Measurements from ENCODE around the gene MAPK11.
A peak's percentile ranks its signal among the peaks of the same experiment; 100 is the strongest.

The MAPK11 gene

DNA sequence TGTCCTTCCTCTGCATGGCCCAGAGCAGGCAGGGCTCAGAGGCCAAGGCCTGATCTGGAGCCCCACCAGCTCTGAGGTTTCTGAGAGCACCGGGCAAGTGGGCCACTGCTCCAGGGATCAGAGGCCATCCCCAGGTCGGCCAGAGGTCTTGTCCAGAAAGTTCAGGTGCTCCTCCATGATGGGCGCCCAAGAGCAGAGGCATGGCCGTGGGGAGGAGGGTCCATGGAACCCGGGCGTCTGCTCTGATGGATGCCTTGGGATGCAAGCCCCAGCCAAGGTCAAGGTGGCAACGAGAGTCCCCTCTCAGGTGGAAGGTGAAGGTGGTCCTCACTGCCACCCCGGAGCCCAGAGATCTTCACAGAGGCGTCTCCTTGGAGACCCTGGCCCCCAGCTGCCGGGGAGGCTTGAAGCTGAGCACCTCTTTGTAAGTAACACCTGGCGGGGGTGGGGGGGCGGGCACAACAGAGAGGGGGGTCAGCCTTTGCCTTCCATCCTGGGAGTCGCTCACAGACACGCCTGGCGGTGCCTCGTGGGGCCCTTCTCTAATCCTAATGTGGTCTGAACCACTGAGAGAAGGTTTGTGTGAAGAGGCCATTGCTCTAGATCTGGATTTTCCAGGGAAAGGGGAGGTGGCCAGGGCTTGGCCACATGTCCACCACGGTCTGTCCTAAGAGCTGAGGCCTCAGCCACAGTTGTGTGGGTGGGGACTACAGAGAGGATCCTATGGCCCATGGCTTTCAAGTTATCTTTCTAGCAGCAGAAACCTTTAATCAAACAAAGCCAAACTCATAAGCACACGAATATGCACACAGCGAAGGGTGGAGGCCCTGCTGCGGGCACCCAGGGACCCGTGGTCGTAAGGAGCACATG, 16.9 kb downstream of the MAPK11 start:
- Mint-ChIP-seq H3K36me3 (ENCODE audit: low read depth) (no peaks in the 10 kb centered on the region), H3K27ac (no peak overlapping the region), H3K4me3 (no peak overlapping the region), H3K9me3 (no peaks in the 10 kb centered on the region), H3K4me1 (peaks cover 21% of the 10 kb centered on the region), H3K27me3 (ENCODE audit: low read depth, poor library complexity) (no peaks in the 10 kb centered on the region)
- DNase-seq: no peak
- TF ChIP-seq, protein P1, sequence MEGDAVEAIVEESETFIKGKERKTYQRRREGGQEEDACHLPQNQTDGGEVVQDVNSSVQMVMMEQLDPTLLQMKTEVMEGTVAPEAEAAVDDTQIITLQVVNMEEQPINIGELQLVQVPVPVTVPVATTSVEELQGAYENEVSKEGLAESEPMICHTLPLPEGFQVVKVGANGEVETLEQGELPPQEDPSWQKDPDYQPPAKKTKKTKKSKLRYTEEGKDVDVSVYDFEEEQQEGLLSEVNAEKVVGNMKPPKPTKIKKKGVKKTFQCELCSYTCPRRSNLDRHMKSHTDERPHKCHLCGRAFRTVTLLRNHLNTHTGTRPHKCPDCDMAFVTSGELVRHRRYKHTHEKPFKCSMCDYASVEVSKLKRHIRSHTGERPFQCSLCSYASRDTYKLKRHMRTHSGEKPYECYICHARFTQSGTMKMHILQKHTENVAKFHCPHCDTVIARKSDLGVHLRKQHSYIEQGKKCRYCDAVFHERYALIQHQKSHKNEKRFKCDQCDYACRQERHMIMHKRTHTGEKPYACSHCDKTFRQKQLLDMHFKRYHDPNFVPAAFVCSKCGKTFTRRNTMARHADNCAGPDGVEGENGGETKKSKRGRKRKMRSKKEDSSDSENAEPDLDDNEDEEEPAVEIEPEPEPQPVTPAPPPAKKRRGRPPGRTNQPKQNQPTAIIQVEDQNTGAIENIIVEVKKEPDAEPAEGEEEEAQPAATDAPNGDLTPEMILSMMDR (IDR thresholded peaks at IDR 0.05): no peak

DNA sequence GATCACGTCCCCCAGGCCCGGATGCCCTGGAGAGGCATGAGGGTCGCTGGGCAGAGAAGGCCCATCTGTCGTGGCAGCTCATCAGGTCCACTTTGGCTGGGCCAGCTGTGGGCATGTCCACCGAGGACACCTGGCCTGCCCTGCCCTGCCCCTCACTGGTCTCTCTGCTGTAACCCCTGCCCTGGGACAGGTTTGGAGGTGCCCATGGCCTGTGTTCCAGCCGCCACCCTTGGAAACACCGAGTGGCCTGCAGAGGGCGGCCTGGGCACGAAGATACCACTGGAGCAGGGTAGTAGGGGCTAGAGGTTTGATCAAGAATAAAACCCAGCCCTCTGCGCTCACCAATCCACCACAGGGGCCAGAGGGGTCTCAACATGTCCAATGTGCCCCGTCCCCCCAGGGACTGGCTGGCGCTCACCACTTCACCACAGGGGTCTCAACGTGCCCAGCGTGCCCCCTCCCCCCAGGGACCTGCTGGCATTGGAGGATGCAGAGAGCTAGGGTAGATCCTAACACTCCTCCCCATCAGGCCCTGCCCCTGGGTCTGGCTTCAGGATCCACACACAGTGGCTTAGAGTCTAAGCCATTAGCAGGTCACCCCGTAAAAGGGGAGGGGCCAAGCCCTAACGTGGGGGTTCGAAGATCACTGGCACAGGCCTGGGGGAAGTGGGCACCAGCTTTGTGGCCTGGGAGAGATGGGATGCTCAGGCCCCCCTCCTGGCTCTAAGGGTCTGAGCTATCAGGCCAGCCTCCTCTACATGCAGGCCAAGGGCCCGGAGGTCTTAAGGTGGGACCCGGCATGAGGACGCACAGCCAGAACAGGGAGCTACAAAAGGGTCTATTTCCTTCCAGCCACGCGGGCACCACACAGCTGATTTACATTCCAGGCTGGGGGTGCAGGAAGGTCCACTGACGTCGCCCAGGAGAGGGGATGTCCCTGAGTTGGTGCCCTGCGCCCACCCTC, 17.8 kb downstream of the MAPK11 start:
- no peaks in the 10 kb centered on the region for H3K9me3 Mint-ChIP-seq
- H3K27me3 Mint-ChIP-seq (ENCODE audit: low read depth, poor library complexity): no peaks in the 10 kb centered on the region
- no peaks in the 10 kb centered on the region for H3K36me3 Mint-ChIP-seq (ENCODE audit: low read depth)
- H3K27ac Mint-ChIP-seq: no peak overlapping the region
- peaks cover 19% of the 10 kb centered on the region for H3K4me1 Mint-ChIP-seq
- TF ChIP-seq, protein P1 (IDR thresholded peaks at IDR 0.05): peak; percentile 41
- DNase-seq: peak; percentile 64
- H3K4me3 Mint-ChIP-seq: no peak overlapping the region

DNA sequence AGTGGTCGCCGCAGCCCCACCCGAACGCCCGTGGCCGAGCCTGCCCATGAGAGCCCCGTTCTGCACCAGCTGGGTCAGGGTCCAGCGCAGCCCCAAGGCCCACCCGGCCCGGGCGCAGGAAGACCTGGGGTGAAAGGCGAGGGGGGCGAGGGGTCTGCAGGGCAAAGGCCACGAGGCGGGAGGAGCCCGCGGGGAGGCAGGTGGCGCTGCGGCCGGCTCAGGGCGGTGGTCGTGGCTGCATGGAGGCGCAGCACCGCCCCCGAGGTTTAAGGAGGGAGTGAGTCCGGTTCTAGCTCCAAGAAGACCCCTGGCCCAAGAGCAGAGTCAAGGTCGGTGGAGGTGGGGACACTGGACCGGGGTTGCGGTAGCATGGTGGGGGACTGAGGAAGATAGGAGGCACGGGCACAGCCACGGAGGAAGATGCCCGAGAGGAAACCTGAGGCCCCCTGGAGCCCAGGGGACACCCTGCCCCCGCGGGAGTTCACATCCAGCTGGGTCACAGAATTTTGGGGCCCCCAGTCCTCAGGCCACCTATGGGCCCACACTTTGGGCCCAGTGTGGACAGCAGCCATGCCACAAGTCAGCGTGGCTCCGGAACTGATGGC, 18.6 kb downstream of the MAPK11 start:
- Mint-ChIP-seq H3K27ac (no peak overlapping the region), H3K9me3 (no peaks in the 10 kb centered on the region), H3K4me3 (no peak overlapping the region), H3K27me3 (ENCODE audit: low read depth, poor library complexity) (no peaks in the 10 kb centered on the region), H3K4me1 (peaks cover 20% of the 10 kb centered on the region), H3K36me3 (ENCODE audit: low read depth) (no peaks in the 10 kb centered on the region)
- no peak for DNase-seq
- TF ChIP-seq, protein P1 (IDR thresholded peaks at IDR 0.05): no peak

DNA sequence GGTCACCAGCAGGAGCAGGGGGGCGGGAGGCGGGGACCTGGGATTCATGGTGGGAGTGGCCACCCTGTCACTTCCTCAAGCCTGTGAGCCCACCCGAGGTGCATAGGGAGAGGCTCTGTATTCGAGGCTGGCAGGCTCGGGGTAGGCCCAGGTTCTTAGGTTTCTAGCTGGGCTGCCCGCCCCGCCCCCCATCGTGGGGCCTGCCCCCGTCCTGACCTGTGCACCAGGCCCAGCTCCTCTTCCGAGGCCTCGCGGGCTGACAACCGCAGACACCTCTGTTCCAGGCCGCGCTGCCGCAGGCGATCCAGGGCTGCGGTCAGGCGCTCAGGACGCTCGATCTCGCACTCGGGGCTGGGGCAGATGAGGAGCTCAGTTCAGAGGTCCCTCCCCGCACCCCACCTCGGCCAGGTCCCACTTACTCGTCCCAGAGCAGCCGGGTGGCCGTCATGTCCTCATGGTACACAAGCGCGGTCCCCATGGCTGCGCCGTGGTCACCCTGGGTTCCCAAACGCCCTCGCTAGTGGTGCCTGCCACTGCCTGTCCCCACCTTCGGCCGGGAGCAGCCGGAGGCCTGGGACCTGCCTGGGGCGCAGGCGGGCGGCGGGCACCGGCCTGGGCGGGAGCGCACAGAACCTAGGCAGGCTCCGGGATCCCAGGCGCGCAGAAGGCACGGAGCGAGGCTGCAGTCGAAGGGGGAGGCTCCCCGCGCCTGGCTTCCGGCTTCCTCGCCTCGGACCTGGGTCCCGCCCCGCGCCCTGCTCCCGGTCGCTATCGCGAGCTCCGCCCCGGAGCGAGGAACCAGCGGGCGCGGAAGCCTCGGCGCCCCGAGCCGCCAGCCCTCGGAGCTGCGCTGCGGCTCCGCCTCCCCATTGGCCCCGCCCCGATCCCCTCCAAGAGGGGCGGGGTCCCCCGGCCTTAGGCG, 19.4 kb downstream of the MAPK11 start, which contains the start of gene HDAC10:
HDAC10 (minus strand) TSS at position 711 of the 922 bp plus-strand sequence; CDS start at position 478, 233 bp downstream.
- Mint-ChIP-seq H3K9me3 (no peaks in the 10 kb centered on the region), H3K27me3 (ENCODE audit: low read depth, poor library complexity) (no peaks in the 10 kb centered on the region), H3K4me1 (peaks cover 20% of the 10 kb centered on the region), H3K4me3 (peak within 1 kb of the TSS; percentile 77), H3K27ac (no peak within 1 kb of the TSS), H3K36me3 (ENCODE audit: low read depth) (no peaks in the 10 kb centered on the region)
- peak; percentile 87 for DNase-seq
- TF ChIP-seq, protein P1 (IDR thresholded peaks at IDR 0.05): no peak

DNA sequence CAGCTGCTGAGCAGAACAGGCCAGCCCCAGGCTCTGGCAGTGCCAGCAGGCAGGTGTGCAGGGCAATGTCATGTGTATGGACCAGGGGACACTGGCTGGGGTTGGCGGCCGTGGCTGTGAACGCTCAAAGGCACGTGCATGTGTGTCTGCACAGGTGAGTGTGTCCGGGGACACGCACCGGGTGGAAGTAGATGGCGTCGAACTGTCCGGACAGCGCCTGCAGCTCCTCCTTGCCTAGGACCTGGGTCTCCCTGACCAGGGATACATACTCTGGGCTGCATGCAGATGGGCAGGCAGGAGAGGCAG, 20.0 kb downstream of the MAPK11 start:
- Mint-ChIP-seq H3K27me3 (ENCODE audit: low read depth, poor library complexity) (no peaks in the 10 kb centered on the region), H3K36me3 (ENCODE audit: low read depth) (no peaks in the 10 kb centered on the region), H3K27ac (no peak overlapping the region), H3K4me1 (peaks cover 20% of the 10 kb centered on the region), H3K4me3 (peak overlapping the region; percentile 77), H3K9me3 (no peaks in the 10 kb centered on the region)
- TF ChIP-seq, protein P1 (IDR thresholded peaks at IDR 0.05): no peak
- no peak for DNase-seq

Data from nephron progenitor cell (in vitro differentiated cells).